HAP-1 (cell line): ENCODE data around the gene KCNIP1.

ENCODE experiments used
- DNase-seq, 2 experiments: peaks; one replicate each; pipeline ENCODE4 v3.0.0-alpha.2; 2016 to 2020; ENCODE audit warnings: low spot score in 2 of 2
- H3K27me3 ChIP-seq: fragments of 250-450 bp; sonication (Bioruptor Pico); 2 replicates; pipeline ENCODE4 v1.5.1; 2020; ENCODE audit warnings: low read depth, mild to moderate bottlenecking, moderate library complexity
- H3K36me3 ChIP-seq: fragments of 250-450 bp; sonication (Bioruptor Pico); replicated peaks from 2 replicates; pipeline ENCODE4 v1.5.1; 2020; ENCODE audit warnings: mild to moderate bottlenecking
- H3K4me1 ChIP-seq: fragments of 250-450 bp; sonication (Bioruptor Pico); 2 replicates; pipeline ENCODE4 v1.5.1; 2020; ENCODE audit warnings: mild to moderate bottlenecking
- H3K4me3 ChIP-seq: fragments of 250-450 bp; sonication (Bioruptor Pico); 2 replicates; pipeline ENCODE4 v1.5.1; 2020; ENCODE audit warnings: mild to moderate bottlenecking, moderate library complexity
- H3K9me3 ChIP-seq: fragments of 250-450 bp; sonication (Bioruptor Pico); 2 replicates; pipeline ENCODE4 v1.5.1; 2020; ENCODE audit warnings: mild to moderate bottlenecking, moderate library complexity
- in situ Hi-C: fragments of 300-500 bp; cut with MboI; formaldehyde crosslinking; loops from 3 replicates; pipeline ENCODE4 v1.14.3; 2020; ENCODE audit warnings: low sequenced_read_pairs, inconsistent platforms, mixed read lengths

KCNIP1 gene

GRCh38 chr5:170662966-170663365 lies 159.1 kb downstream of the KCNIP1 start:
- Histone ChIP-seq H3K9me3 (no peaks in the 10 kb centered on the region), H3K36me3 (no peaks in the 10 kb centered on the region), H3K4me1 (no peaks in the 10 kb centered on the region), H3K27me3 (no peaks in the 10 kb centered on the region; the same call in 1 of the 2 replicates), H3K4me3 (no peak overlapping the region)
- in situ Hi-C loops = no loop called here
- DNase-seq = no peak

- no peaks in the 10 kb centered on the region for H3K36me3 ChIP-seq
- peaks cover 16% of the 10 kb centered on the region for H3K27me3 ChIP-seq
- H3K4me3 ChIP-seq = no peak overlapping the region
- H3K4me1 ChIP-seq = no peaks in the 10 kb centered on the region
- no peak for DNase-seq
- in situ Hi-C loops = no loop called here
- H3K9me3 ChIP-seq = no peaks in the 10 kb centered on the region
Measured at GRCh38 chr5:170678811-170679210, 175.0 kb downstream of the KCNIP1 start.

- in situ Hi-C loops = no loop called here
- H3K4me3 ChIP-seq = no peak overlapping the region
- H3K4me1 ChIP-seq = no peaks in the 10 kb centered on the region
- H3K27me3 ChIP-seq = peaks cover 13% of the 10 kb centered on the region
- peak; percentile 15 to 68 for DNase-seq
- no peaks in the 10 kb centered on the region for H3K36me3 ChIP-seq
- no peaks in the 10 kb centered on the region for H3K9me3 ChIP-seq
Measured at GRCh38 chr5:170681013-170681433, 177.2 kb downstream of the KCNIP1 start.

- Histone ChIP-seq H3K27me3 (0 out of 2 replicates have a peak, but pooled peaks cover 4% of the 10 kb centered on the region), H3K9me3 (no peaks in the 10 kb centered on the region), H3K4me3 (no peak overlapping the region), H3K4me1 (no peaks in the 10 kb centered on the region), H3K36me3 (no peaks in the 10 kb centered on the region)
- in situ Hi-C loops = no loop called here
- DNase-seq = no peak
Measured at GRCh38 chr5:170691657-170692056, 187.8 kb downstream of the KCNIP1 start.

GRCh38 chr5:170693701-170694100 lies 189.9 kb downstream of the KCNIP1 start:
- 0 out of 2 replicates have a peak, but pooled peaks cover 4% of the 10 kb centered on the region for H3K27me3 ChIP-seq
- H3K4me1 ChIP-seq = no peaks in the 10 kb centered on the region
- no peak for DNase-seq
- in situ Hi-C loops = no loop called here
- H3K4me3 ChIP-seq = no peak overlapping the region
- H3K9me3 ChIP-seq = no peaks in the 10 kb centered on the region
- no peaks in the 10 kb centered on the region for H3K36me3 ChIP-seq

- Histone ChIP-seq H3K4me3 (no peak overlapping the region), H3K9me3 (no peaks in the 10 kb centered on the region), H3K4me1 (no peaks in the 10 kb centered on the region), H3K36me3 (no peaks in the 10 kb centered on the region), H3K27me3 (0 out of 2 replicates have a peak, but pooled peaks cover 4% of the 10 kb centered on the region)
- no peak for DNase-seq
- in situ Hi-C loops = no loop called here
Measured at GRCh38 chr5:170694911-170695310, 191.1 kb downstream of the KCNIP1 start.

- Histone ChIP-seq H3K36me3 (no peaks in the 10 kb centered on the region), H3K9me3 (no peaks in the 10 kb centered on the region), H3K4me1 (no peaks in the 10 kb centered on the region), H3K4me3 (no peak overlapping the region), H3K27me3 (0 out of 2 replicates have a peak, but pooled peaks cover 5% of the 10 kb centered on the region)
- DNase-seq = no peak
- in situ Hi-C loops = no loop called here
Measured at GRCh38 chr5:170697031-170697430, 193.2 kb downstream of the KCNIP1 start.

GRCh38 chr5:170700503-170700902 lies 196.7 kb downstream of the KCNIP1 start:
- no peaks in the 10 kb centered on the region for H3K9me3 ChIP-seq
- H3K4me3 ChIP-seq = no peak overlapping the region
- in situ Hi-C loops = no loop called here
- no peaks in the 10 kb centered on the region for H3K4me1 ChIP-seq
- no peak for DNase-seq
- H3K36me3 ChIP-seq = no peaks in the 10 kb centered on the region
- 0 out of 2 replicates have a peak, but pooled peaks cover 3% of the 10 kb centered on the region for H3K27me3 ChIP-seq

GRCh38 chr5:170701334-170701733 lies 197.5 kb downstream of the KCNIP1 start:
- no peaks in the 10 kb centered on the region for H3K36me3 ChIP-seq
- DNase-seq = no peak
- H3K27me3 ChIP-seq = 0 out of 2 replicates have a peak, but pooled peaks cover 3% of the 10 kb centered on the region
- no peak overlapping the region for H3K4me3 ChIP-seq
- no peaks in the 10 kb centered on the region for H3K9me3 ChIP-seq
- H3K4me1 ChIP-seq = no peaks in the 10 kb centered on the region
- in situ Hi-C loops = no loop called here

- H3K27me3 ChIP-seq = 0 out of 2 replicates have a peak, but pooled peaks cover 3% of the 10 kb centered on the region
- DNase-seq = no peak
- no peaks in the 10 kb centered on the region for H3K9me3 ChIP-seq
- no peak overlapping the region for H3K4me3 ChIP-seq
- in situ Hi-C loops = no loop called here
- H3K36me3 ChIP-seq = no peaks in the 10 kb centered on the region
- no peaks in the 10 kb centered on the region for H3K4me1 ChIP-seq
Measured at GRCh38 chr5:170704417-170705192, 200.8 kb downstream of the KCNIP1 start.

GRCh38 chr5:170709640-170710039 lies 205.8 kb downstream of the KCNIP1 start:
- Histone ChIP-seq H3K9me3 (no peaks in the 10 kb centered on the region), H3K4me3 (no peak overlapping the region)
- in situ Hi-C loops = no loop called here

GRCh38 chr5:170711300-170711699 lies 207.5 kb downstream of the KCNIP1 start:
- H3K27me3 ChIP-seq = no peaks in the 10 kb centered on the region
- DNase-seq = peak in 1 of 2 experiments; percentile 3
- H3K36me3 ChIP-seq = no peaks in the 10 kb centered on the region
- no peak overlapping the region for H3K4me3 ChIP-seq
- in situ Hi-C loops = no loop called here
- no peaks in the 10 kb centered on the region for H3K9me3 ChIP-seq
- no peaks in the 10 kb centered on the region for H3K4me1 ChIP-seq

More at GRCh38 chr5:170709640-170710039, 205.8 kb downstream of the KCNIP1 start:
- Histone ChIP-seq H3K27me3 (no peaks in the 10 kb centered on the region), H3K36me3 (no peaks in the 10 kb centered on the region), H3K4me1 (no peaks in the 10 kb centered on the region)
- DNase-seq = no peak

- Histone ChIP-seq H3K27me3 (no peaks in the 10 kb centered on the region), H3K4me1 (no peaks in the 10 kb centered on the region)
- DNase-seq = no peak
Measured at GRCh38 chr5:170715141-170715540, 211.3 kb downstream of the KCNIP1 start.

GRCh38 chr5:170716396-170716795 lies 212.6 kb downstream of the KCNIP1 start:
- H3K9me3 ChIP-seq = no peaks in the 10 kb centered on the region
- no peaks in the 10 kb centered on the region for H3K36me3 ChIP-seq
- in situ Hi-C loops = no loop called here
- H3K27me3 ChIP-seq = no peaks in the 10 kb centered on the region
- no peak overlapping the region for H3K4me3 ChIP-seq
- no peak for DNase-seq
- no peaks in the 10 kb centered on the region for H3K4me1 ChIP-seq

More at GRCh38 chr5:170715141-170715540, 211.3 kb downstream of the KCNIP1 start:
- H3K4me3 ChIP-seq = no peak overlapping the region
- no peaks in the 10 kb centered on the region for H3K9me3 ChIP-seq
- no peaks in the 10 kb centered on the region for H3K36me3 ChIP-seq
- in situ Hi-C loops = no loop called here
